Activated CD8-positive, alpha-beta memory T cell treated with anti-CD3 and anti-CD28 coated beads, Interleukin-2, amount 50 U/mL, for 24 hours (primary cell): Measurements from ENCODE around the gene LRRC8C.
"Not testable (repeated sequence)": the region's sequence is repeated elsewhere in the genome, so short reads cannot be mapped to it uniquely, and the experiment has no call there.

Experiments
- DNase-seq: peaks from one replicate; pipeline ENCODE4 v3.0.0-alpha.2; 2020; ENCODE audit errors: extremely low read depth

LRRC8C gene

DNA sequence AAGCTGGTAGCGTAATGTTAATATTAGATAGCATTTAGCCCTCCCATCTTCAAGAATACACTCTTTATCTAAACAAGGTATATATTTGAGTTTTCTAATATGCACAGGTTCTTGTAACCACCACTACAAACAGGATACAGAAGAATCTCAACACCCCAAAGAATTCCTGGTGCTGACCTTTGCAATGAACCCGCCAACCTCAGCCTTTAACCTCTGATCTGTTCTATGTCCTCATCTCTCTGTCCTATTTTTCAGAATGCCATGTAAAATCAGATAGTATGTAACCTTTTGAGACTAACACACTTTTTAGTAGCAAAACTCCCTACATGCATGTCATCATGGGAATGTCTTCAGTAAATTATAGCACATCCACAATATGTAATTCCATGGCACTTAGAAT lies 71.1 kb downstream of the LRRC8C start:
- DNase-seq, result no peak

DNA sequence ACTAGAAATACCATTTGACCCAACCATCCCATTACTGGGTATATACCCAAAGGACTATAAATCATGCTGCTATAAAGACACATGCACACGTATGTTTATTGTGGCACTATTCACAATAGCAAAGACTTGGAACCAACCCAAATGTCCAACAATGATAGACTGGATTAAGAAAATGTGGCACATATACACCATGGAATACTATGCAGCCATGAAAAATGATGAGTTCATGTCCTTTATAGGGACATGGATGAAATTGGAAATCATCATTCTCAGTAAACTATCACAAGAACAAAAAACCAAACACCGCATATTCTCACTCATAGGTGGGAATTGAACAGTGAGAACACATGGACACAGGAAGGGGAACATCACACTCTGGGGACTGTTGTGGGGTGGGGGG lies 72.0 kb downstream of the LRRC8C start:
- DNase-seq, result not testable (repeated sequence)

DNA sequence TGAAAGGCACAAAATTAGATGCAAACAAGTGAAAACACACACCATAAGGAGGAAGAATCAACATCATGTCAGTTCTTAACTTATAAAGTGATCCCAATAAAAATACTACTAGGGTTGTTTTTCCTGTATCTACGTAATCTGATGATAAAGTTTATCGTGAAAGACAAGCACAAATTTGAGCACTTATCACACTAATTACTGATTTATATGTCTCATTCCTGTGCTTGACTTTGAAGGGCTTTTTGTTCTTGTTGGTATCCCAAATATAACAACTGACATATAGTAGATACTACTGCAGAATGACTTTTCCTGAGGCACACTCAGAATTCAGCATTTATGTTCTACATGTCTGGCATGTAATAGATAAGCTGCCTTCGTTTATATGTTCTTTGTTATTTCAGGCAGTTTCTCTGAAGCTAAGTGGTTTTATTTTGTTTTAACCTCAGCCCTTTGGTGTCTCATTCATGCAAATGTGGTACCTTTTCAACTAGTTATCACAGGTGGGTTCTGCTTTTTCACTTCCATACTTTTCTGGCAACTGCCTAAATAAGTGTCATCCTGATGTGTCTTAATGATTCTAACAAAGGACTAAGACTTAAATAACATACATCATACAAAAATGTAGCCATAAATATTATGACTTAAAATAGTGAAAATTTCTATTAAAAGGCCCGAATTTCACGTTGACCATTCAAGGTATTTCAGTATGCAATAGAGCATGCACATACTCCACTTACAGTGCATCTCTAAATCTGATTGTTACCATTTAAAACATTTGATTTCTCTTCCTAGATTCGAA lies 73.2 kb downstream of the LRRC8C start:
- no peak for DNase-seq

DNA sequence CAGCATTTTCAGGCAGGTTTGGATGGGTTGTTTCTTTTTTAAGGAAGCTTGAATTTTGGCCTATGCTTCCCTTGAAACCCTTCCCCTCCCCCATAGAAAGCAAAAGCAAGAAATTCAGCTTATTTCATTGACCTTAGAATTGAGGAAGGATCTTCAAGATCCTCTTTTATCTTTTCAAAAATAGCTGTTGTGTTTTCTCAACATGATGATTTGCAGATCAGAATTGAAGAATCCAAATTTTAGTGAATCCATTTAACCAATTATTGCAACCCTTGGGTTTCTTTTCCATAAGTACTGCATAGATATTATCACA lies 73.7 kb downstream of the LRRC8C start:
- DNase-seq, result no peak

DNA sequence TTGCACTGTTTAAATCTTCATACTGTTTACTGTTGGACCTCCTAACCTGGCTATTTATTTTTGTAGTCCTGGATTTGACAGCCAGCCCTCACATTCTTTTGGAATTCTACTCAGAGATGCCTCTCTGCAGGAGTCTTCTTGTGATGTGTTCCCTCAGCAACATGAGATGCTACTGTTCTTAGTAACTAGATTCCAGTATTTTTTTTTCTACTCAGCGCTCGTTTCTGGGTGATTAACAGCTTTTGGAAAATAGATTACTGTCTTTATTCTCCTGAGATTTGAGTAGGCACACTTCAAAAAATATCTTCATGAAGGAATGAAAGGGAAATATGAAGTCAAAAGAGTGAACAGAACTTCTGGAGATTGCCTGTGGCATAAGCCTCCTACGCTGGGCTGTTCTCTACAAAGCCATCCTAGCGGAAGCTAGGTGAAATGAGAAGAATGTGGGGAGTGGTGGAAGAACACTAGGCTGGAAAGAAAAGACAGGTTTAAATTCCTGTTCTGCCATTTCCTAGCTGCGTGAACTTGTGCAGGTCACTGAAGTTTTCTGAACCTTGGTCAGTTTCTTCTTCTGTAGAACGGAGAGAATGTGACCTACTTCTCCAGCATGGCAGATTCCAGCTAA lies 75.9 kb downstream of the LRRC8C start:
- no peak for DNase-seq

DNA sequence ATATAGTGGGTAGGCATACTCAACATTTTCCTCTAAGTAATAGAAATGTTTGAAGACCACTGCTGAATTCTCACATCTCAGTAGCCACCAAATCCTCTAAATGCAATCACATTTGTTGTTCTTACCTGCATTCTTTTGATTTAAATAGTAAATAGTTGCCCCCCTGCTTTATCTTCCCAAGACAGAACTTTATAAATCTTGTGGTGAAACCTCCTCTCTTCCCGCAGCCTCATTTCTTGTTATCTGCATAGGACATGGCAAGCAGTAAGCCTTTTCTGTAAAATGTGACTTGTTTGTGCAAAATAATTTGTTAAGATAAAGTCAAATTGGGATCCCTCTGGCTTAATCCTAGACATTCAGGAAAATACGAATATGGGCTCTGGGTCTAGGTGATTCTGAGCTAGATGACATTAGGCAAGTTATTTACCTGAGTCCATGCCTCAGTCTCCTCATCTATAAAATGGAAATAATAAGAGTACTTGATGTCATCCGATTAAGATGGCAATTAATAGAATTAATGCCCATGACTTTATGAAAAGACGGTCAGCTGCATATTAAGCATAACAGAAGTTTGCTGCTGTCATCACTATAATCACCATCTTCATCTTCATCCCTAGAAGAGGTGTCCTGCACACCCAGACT lies 77.7 kb downstream of the LRRC8C start:
- DNase-seq, result no peak

DNA sequence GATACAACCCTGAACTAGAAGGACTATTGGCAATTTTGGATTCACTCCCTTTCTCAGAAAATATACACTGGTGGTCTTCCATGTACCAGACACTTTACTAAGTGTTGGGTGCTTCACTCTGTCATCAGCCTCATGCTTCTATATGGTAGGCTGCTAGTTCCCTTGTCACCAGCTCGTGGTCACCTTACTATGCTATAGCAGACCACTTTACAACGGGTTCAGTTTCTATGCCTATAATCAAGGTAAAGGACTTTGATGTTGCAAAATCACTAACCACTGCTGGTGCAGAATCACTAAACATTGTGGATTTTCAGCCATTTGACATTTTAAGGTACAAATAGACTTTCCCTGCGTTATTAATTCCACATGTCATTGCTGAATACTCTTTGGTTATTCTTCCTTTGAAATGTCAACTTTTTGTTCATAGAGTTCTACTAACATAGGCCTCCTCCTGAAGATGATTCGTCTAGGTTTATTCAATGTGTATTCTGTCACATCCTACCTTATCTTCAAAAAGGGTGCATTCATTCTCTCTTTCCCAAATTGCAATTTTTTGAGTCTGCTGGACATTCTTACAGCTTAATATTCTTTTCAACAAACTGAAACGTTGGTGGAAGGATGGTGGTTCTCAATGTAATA lies 78.3 kb downstream of the LRRC8C start:
- DNase-seq, result no peak

DNA sequence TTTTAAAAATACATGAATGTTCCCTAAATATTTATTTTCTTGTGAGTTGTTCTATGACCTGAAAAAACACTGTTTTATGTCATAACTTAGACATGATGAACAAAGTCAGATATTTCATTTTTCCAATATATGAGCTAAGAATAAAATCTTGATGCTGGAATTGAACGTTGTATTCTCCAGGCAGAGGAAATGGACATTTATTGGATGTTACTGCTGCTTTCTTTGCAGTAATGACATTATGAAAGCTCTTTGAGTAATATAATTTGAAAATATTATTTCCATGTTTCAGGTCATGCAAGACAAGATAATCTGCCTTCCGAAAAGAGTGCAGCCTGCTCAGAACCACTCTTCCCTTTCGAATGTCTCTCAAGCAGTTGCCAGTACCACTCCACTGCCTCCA lies 79.5 kb downstream of the LRRC8C start:
- DNase-seq, result no peak

DNA sequence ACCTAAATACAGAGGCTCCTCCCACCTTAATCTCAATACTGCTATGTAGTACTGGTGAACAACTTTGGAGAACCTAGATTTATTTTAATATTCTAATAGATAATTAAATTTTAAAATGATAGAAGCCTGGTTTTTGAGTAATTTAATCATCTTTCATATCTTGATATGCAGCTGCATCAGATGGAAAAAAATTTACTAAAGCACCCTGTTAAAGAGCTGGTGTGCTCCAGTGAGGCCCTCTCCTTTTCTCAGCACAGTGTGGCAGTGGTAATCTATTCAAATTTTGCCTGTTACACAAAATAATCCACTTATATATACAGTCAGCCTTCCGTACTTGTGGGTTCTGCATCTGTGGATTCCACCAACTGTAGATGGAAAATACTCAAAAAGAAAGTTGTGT lies 82.8 kb downstream of the LRRC8C start:
- DNase-seq, result no peak

DNA sequence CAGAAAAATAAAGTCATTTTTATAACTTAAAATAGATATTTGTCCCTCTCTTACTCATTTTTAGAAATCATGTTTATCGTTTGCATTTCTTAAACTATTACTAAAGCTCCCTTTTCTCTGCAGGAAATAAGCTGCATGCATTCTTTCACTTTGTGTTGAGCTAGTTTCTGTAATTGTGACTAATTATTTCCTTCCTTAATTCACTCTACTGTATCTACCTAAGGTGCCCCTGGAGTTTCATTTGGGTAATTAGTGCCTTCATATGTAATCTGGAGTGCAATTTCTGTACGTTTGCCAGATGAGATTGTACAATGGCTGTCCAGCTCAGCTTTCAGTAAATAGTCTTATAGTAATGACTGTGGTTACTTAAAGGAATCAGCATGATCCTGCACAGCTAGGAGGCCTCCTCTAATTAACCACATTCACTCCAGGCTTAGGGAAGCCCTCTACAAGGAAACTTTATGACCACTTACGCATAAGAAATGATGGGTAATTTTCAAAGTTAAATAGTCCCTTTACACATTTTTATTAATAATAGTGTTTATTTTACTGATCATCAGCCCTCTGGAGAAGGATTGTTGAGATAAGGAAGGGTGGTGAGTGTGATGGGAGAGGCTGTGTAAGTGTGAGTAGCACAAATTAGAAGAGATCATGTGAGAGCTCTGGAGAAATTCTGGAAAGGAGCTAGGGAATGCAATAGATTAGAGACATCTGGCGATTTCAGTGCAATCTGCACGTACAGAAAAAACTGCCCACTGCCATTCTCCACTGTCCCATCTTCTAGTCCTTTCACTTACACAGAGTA lies 86.8 kb downstream of the LRRC8C start:
- no peak for DNase-seq

DNA sequence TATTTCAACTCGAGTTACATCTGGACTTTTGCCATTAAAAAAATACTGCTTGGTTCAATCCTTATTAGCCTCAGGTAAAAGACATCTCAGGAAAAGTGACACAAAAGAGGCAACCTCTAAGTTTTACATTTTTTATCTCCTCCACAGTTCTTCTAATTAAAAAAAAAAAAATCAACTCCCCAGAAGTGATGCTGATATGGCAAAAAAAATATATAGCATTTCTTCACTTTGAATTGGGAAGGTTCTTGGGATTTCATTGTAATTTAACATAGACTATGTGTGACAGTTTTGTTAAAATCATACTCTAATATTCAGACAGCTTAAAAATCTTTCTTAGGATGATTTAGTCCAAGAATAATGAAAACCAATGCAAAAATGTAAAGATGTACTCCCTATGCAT lies 87.9 kb downstream of the LRRC8C start:
- no peak for DNase-seq

DNA sequence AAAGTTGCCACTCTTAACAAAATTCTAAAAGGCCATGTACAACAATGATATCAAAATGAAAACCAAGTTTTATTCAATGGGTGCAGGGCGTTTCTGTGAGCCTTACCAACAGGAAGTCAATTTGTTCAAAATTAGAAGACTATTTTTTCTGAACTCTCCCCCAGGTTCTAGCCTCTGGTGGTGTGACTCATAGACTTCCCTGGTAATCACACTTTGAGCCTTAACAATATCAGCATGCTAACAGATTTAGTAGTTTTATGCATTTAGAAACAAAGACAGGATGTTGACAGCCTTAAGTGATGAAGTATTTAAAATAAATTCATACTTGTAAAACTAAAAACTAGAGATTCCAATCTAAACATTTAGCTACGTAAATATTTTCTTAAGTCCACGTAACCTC lies 88.4 kb downstream of the LRRC8C start:
- DNase-seq, result no peak

DNA sequence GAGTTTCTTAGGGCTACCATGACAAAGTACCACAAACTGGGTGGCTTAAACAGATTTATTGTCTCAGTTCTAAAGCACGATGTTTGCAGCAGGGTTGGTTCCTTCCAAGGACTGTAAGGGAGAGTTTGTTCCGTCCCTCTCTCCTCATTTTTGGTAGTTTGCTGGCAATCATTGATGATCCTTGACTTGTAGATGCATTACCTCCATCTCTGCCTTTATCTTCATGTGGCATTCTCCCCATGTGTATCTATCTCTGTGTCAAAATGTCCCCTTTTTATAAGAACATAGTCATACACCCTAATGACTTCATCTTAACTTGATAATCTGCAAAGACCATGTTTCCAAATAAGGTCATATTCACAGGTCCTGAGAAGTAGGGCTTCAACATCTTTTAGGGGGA lies 90.2 kb downstream of the LRRC8C start:
- no peak for DNase-seq

DNA sequence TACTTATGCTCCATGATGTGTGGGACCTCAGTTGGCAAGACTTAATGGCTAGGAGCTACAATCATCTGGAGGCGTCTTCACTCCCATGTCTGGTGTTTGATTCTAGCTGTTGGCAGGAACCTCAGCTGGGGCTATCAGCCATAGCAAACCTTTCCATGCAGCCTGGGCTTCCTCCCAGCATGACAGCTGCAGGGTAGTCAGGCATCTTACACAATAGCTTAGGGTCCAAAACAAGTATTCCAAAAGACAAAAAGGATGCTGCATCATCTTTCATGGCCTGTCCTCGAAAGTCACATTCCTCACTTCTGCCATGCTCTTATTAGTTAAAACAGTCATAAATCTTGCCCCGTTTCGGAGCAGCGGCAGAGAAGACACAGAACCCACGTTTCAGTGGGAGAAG lies 90.9 kb downstream of the LRRC8C start:
- no peak for DNase-seq

DNA sequence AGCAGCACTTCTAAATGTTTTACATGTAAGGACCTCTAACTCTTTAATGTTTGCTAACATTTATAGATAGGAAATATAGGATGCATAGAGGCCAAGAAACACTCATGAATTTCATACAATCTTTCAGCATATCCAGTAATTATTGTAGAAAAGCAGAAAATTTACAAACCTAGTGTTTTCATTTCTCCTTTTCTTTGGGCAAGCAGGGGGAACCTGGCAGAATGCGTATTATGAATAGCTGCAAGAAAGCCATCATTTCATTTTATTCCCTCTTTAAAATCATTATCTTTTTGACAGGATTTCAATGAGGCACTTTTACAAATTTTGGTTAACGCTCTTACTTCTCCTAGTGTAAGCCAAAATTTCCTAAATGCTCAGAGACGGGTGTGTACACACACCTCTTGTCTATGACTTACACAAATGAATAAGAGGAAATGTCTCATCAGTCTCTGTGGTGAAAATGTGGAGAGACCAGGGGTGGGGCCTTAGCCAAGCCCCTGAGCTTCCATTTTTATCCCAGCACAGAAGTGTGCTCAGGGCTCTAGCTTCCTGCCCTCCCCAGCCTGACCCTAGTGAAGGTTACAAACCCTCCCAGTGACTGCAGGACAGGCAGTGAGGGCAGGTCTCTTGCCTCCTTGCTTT lies 91.6 kb downstream of the LRRC8C start:
- DNase-seq, result peak; percentile 27

DNA sequence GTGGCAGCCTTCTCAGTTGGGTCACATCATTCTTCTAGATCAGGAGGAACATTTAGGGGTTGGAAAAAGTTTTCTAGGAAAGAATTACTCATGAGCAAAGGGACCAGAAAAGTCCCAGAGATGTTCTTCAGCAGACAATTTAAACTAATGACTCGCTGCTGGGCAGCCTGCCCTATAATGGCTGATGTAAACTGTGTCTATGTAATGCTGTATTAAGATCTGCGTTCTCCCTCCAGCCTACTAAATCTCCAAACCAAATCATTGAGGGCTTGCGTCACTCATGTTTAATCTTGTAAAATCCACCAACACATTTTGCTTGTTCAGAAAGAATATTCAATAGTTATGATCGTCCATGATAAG lies 92.1 kb downstream of the LRRC8C start:
- DNase-seq, result no peak

DNA sequence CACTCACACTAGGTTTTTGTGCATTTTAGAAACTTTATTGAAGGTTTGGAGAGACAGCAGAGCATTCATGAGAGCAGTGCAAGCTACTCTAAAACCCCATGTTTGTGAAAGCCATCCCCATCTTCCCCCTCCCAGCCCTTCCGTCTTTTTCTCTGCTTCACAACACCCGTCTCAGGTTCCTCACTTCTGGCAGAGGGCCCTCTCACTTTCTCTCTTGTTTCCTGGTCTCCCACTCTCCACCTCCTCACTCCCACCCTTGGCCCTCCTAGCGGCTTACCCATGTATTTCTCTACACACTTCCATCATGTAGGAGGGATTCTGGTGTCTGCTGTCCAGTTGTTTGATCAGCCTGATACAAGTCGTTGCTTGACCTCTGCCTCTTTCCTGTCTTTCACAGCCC lies 92.7 kb downstream of the LRRC8C start:
- no peak for DNase-seq

DNA sequence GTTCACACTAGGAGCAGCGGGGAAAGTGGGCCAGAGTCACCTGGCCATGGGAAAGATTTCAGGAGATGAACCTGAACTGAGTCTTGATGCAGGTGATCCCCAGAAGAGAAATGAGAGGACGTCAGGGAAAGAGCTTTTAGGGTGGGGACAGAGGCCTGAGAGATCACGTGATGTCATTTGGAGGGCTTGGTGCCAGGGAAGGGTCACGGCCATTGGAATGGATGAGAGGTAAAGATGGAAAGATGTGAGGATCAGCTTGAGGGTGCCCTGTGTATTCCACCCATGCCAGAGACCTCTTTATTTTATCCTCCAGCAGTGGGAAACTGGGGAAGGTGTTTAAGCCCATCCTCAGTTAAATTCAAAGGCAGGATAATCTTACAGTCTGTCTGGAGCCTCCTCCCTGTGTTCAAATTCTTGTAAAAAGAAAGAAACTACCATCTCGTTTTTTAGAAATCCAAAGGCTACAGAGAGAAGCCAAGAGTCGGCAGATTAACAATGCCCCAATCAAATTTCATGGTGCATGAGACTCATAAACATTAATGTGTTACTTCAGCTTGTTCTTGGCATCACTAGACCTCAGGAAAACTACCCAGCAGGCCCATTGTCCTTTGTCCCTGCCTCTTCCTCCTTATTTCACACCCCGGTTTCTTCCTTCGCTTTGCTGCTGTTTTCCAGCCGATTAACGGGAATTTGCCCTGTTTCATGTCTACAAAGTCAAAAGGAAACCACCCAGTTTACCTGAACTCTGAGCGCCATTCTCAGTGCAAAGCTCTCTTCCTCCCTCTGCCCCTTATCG lies 94.8 kb downstream of the LRRC8C start:
- no peak for DNase-seq

DNA sequence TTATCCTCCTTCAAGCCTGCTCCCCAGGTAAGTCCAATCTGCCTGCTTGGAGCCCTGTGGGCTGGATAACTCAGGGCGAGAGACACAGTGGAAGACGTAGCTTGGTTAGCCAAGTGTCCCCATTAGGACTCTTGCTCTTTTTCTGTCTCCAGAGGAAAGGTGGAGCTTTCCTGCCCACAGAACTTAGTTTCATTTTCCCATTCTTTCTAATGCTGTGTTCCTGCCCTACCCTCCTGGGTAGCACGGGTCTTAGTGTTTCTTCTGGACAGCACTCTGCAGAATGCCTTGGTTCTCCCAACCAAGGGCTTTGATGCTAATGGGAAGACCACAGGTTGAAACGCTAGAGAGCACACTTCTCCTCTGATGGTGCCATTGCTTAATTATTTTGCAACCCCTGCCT lies 95.5 kb downstream of the LRRC8C start:
- DNase-seq, result no peak

DNA sequence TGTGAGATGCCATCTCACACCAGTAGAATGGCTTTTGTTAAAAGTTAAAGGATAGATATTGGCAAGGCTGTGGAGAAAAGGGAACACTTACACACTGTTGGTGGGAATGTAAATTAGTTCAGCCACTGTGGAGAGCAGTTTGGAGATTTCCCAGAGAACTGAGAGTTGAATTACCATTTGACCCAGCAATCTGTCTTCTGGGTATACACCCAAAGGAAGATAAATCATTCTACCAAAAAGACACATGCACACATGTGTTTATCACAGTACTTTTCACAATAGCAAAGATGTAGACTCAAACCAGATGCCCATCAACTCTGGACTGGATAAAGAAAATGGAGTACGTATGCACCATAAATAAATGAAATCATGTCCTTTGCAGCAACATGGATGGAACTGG lies 99.3 kb downstream of the LRRC8C start:
- DNase-seq, result no peak
